Measurements from ENCODE around the gene MME.
A peak's percentile ranks its signal among the peaks of the same experiment; 100 is the strongest.

The MME gene

DNA sequence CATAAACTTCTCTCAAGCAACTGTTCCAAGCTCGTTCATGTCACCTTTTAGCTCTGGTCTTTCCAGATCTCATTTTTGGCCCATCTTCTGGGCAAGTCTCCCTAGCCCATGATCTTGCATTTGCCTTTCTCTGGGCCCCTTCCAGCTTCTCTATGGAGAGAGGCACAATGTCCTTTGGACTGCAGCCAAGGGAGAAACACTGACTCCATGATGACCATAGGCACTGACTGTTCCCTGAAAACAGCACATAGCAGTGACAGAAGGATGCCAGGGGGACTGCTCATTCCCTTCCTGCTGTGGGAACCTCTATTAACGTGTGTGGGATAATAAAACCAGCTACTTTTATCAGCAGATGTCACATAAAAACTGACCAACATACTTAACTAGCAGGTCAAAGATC lies 153.1 kb downstream of the MME start:
- H3K4me3 ChIP-seq (replicated peaks; ENCODE audit: low read depth, low read length): no peak overlapping the region
- DNase-seq (ENCODE audit: low read depth): peak; percentile 87
- TF ChIP-seq CTCF (IDR thresholded peaks at IDR 0.05; ENCODE audit: low read length, missing control alignments): no peak
